Central memory CD8-positive, alpha-beta T cell (primary cell): ENCODE data around the gene SMIM10L1.

Experiments used
- ATAC-seq: fragments of 150-1000 bp; cut with Tn5 transposase; replicated peaks from 2 replicates; pipeline ENCODE4 v1.10.0; 2022; ENCODE audit warnings: mild to moderate bottlenecking, moderate FRiP score, moderate number of reproducible peaks; ENCODE audit not compliant: poor library complexity, severe bottlenecking; ENCODE audit errors: extremely low read depth
- DNase-seq, 2 donors: peaks; one replicate each; pipeline ENCODE4 v3.0.0; 2021; ENCODE audit warnings: low spot score in 2 of 2
- H3K27ac Mint-ChIP-seq: one replicate; pipeline ENCODE4 v1.8.0; 2022; ENCODE audit warnings: low read depth, mild to moderate bottlenecking, moderate library complexity, mixed read lengths
- H3K27me3 Mint-ChIP-seq: one replicate; pipeline ENCODE4 v1.8.0; 2022; ENCODE audit warnings: mixed read lengths
- H3K36me3 Mint-ChIP-seq: one replicate; pipeline ENCODE4 v1.8.0; 2022; ENCODE audit warnings: mild to moderate bottlenecking, moderate library complexity, mixed read lengths; ENCODE audit not compliant: insufficient read depth
- H3K4me1 Mint-ChIP-seq: one replicate; pipeline ENCODE4 v1.8.0; 2022; ENCODE audit warnings: mixed read lengths
- H3K4me3 Mint-ChIP-seq: one replicate; pipeline ENCODE4 v1.8.0; 2022; ENCODE audit warnings: mild to moderate bottlenecking, moderate library complexity, mixed read lengths
- H3K9me3 Mint-ChIP-seq: one replicate; pipeline ENCODE4 v1.8.0; 2022; ENCODE audit warnings: mixed read lengths

SMIM10L1 gene

GRCh38 chr12:11158885-11159444 lies 12.0 kb upstream of the SMIM10L1 start:
- peaks cover 13% of the 10 kb centered on the region for H3K9me3 Mint-ChIP-seq
- H3K27me3 Mint-ChIP-seq = no peaks in the 10 kb centered on the region
- no peak overlapping the region for H3K4me3 Mint-ChIP-seq
- DNase-seq (no peak), ATAC-seq (no peak)
- H3K27ac Mint-ChIP-seq = no peak overlapping the region
- H3K4me1 Mint-ChIP-seq = peaks cover 26% of the 10 kb centered on the region
- H3K36me3 Mint-ChIP-seq = no peaks in the 10 kb centered on the region

GRCh38 chr12:11162502-11162901 lies 8.5 kb upstream of the SMIM10L1 start:
- ATAC-seq = no peak
- no peaks in the 10 kb centered on the region for H3K9me3 Mint-ChIP-seq
- peak overlapping the region; percentile 17 for H3K27ac Mint-ChIP-seq
- H3K36me3 Mint-ChIP-seq = peaks cover 4% of the 10 kb centered on the region
- H3K4me3 Mint-ChIP-seq = no peak overlapping the region
- DNase-seq = no peak
- no peaks in the 10 kb centered on the region for H3K27me3 Mint-ChIP-seq
- peaks cover 51% of the 10 kb centered on the region for H3K4me1 Mint-ChIP-seq

- no peak overlapping the region for H3K4me3 Mint-ChIP-seq
- no peak for ATAC-seq
- no peak for DNase-seq
- peaks cover 63% of the 10 kb centered on the region for H3K4me1 Mint-ChIP-seq
- no peaks in the 10 kb centered on the region for H3K9me3 Mint-ChIP-seq
- peaks cover 9% of the 10 kb centered on the region for H3K36me3 Mint-ChIP-seq
- H3K27ac Mint-ChIP-seq = no peak overlapping the region
- no peaks in the 10 kb centered on the region for H3K27me3 Mint-ChIP-seq
Measured at GRCh38 chr12:11164384-11164783, 6.6 kb upstream of the SMIM10L1 start.

GRCh38 chr12:11166300-11166699 lies 4.7 kb upstream of the SMIM10L1 start:
- DNase-seq (no peak), ATAC-seq (no peak)
- H3K4me3 Mint-ChIP-seq = no peak overlapping the region
- no peaks in the 10 kb centered on the region for H3K9me3 Mint-ChIP-seq
- H3K4me1 Mint-ChIP-seq = peaks cover 66% of the 10 kb centered on the region
- H3K27ac Mint-ChIP-seq = no peak overlapping the region
- H3K36me3 Mint-ChIP-seq = peaks cover 14% of the 10 kb centered on the region
- no peaks in the 10 kb centered on the region for H3K27me3 Mint-ChIP-seq

- DNase-seq = no peak
- H3K36me3 Mint-ChIP-seq = peaks cover 23% of the 10 kb centered on the region
- H3K4me3 Mint-ChIP-seq = peak overlapping the region; percentile 100
- ATAC-seq = no peak
- peak overlapping the region; percentile 98 for H3K27ac Mint-ChIP-seq
- H3K4me1 Mint-ChIP-seq = peaks cover 56% of the 10 kb centered on the region
- no peaks in the 10 kb centered on the region for H3K9me3 Mint-ChIP-seq
- no peaks in the 10 kb centered on the region for H3K27me3 Mint-ChIP-seq
Measured at GRCh38 chr12:11170810-11171144, 217 bp upstream of the SMIM10L1 start.

- Mint-ChIP-seq H3K27ac (peak overlapping the region; percentile 98), H3K4me1 (peaks cover 49% of the 10 kb centered on the region)
Measured at GRCh38 chr12:11171969-11172675, 1.1 kb downstream of the SMIM10L1 start.

GRCh38 chr12:11174022-11174421 lies 3.0 kb downstream of the SMIM10L1 start:
- H3K27me3 Mint-ChIP-seq = no peaks in the 10 kb centered on the region
- ATAC-seq (no peak), DNase-seq (no peak)
- peaks cover 22% of the 10 kb centered on the region for H3K36me3 Mint-ChIP-seq
- H3K4me3 Mint-ChIP-seq = no peak overlapping the region
- no peaks in the 10 kb centered on the region for H3K9me3 Mint-ChIP-seq
- H3K4me1 Mint-ChIP-seq = peaks cover 38% of the 10 kb centered on the region
- no peak overlapping the region for H3K27ac Mint-ChIP-seq

More at GRCh38 chr12:11171969-11172675, 1.1 kb downstream of the SMIM10L1 start:
- no peak for ATAC-seq
- Mint-ChIP-seq H3K27me3 (no peaks in the 10 kb centered on the region), H3K4me3 (peak overlapping the region; percentile 100), H3K9me3 (no peaks in the 10 kb centered on the region), H3K36me3 (peaks cover 26% of the 10 kb centered on the region)
- no peak for DNase-seq

- no peaks in the 10 kb centered on the region for H3K9me3 Mint-ChIP-seq
- ATAC-seq (no peak), DNase-seq (no peak)
- H3K27me3 Mint-ChIP-seq = no peaks in the 10 kb centered on the region
- no peak overlapping the region for H3K4me3 Mint-ChIP-seq
- peaks cover 8% of the 10 kb centered on the region for H3K4me1 Mint-ChIP-seq
- H3K36me3 Mint-ChIP-seq = peaks cover 7% of the 10 kb centered on the region
- no peak overlapping the region for H3K27ac Mint-ChIP-seq
Measured at GRCh38 chr12:11178250-11178649, 7.3 kb downstream of the SMIM10L1 start.

GRCh38 chr12:11182529-11182928 lies 11.5 kb downstream of the SMIM10L1 start:
- no peak for DNase-seq
- ATAC-seq = no peak
- Mint-ChIP-seq H3K27me3 (no peaks in the 10 kb centered on the region), H3K9me3 (no peaks in the 10 kb centered on the region), H3K4me1 (no peaks in the 10 kb centered on the region), H3K4me3 (no peak overlapping the region), H3K27ac (no peak overlapping the region), H3K36me3 (peaks cover under 1% of the 10 kb centered on the region)

GRCh38 chr12:11183011-11183410 lies 12.0 kb downstream of the SMIM10L1 start:
- no peaks in the 10 kb centered on the region for H3K9me3 Mint-ChIP-seq
- H3K27ac Mint-ChIP-seq = no peak overlapping the region
- no peaks in the 10 kb centered on the region for H3K27me3 Mint-ChIP-seq

GRCh38 chr12:11186837-11187236 lies 15.8 kb downstream of the SMIM10L1 start, which contains the start of gene TAS2R42:
TAS2R42 (minus strand) TSS chr12:11186937; CDS start chr12:11186937, 0 bp downstream.
- no peak within 1 kb of the TSS for H3K27ac Mint-ChIP-seq
- H3K4me1 Mint-ChIP-seq = no peaks in the 10 kb centered on the region
- no peaks in the 10 kb centered on the region for H3K27me3 Mint-ChIP-seq
- H3K9me3 Mint-ChIP-seq = no peaks in the 10 kb centered on the region
- H3K4me3 Mint-ChIP-seq = no peak within 1 kb of the TSS
- DNase-seq (no peak), ATAC-seq (no peak)
- no peaks in the 10 kb centered on the region for H3K36me3 Mint-ChIP-seq

More at GRCh38 chr12:11183011-11183410, 12.0 kb downstream of the SMIM10L1 start:
- no peaks in the 10 kb centered on the region for H3K36me3 Mint-ChIP-seq
- no peak overlapping the region for H3K4me3 Mint-ChIP-seq
- ATAC-seq (no peak), DNase-seq (no peak)
- no peaks in the 10 kb centered on the region for H3K4me1 Mint-ChIP-seq

GRCh38 chr12:11202811-11203210 lies 31.8 kb downstream of the SMIM10L1 start:
- ATAC-seq = no peak
- H3K9me3 Mint-ChIP-seq = no peaks in the 10 kb centered on the region
- DNase-seq = no peak
- no peak overlapping the region for H3K4me3 Mint-ChIP-seq
- H3K27me3 Mint-ChIP-seq = peaks cover 20% of the 10 kb centered on the region
- H3K27ac Mint-ChIP-seq = no peak overlapping the region
- H3K4me1 Mint-ChIP-seq = no peaks in the 10 kb centered on the region
- peaks cover 3% of the 10 kb centered on the region for H3K36me3 Mint-ChIP-seq

- ATAC-seq (no peak), DNase-seq (no peak)
- H3K36me3 Mint-ChIP-seq = peaks cover 3% of the 10 kb centered on the region
- H3K27ac Mint-ChIP-seq = no peak overlapping the region
- H3K4me1 Mint-ChIP-seq = no peaks in the 10 kb centered on the region
- peaks cover 20% of the 10 kb centered on the region for H3K27me3 Mint-ChIP-seq
- no peak overlapping the region for H3K4me3 Mint-ChIP-seq
- no peaks in the 10 kb centered on the region for H3K9me3 Mint-ChIP-seq
Measured at GRCh38 chr12:11204173-11204572, 33.2 kb downstream of the SMIM10L1 start.
